ENCODE results near the gene SWAP70. TPM values are rescaled to one million over a fixed set of nuclear protein-coding genes. Genes with fewer than 3 reads are reported as not detected.
"Not testable (repeated sequence)": the region's sequence is repeated elsewhere in the genome, so short reads cannot be mapped to it uniquely, and the experiment has no call there.

Gene SWAP70
- total RNA-seq, 2 donors from 2014 or later, result 7.9 to 9.8 TPM

GRCh38 chr11:9688716-9689511 is 25.0 kb downstream of the SWAP70 start:
- no peaks in the 10 kb centered on the region for H3K36me3 Mint-ChIP-seq
- H3K9me3 Mint-ChIP-seq, result no peaks in the 10 kb centered on the region
- peaks cover 0 to 3% of the 10 kb centered on the region in 2 donors for H3K4me1 Mint-ChIP-seq (ENCODE audit: low read depth in 2 of 2)
- ATAC-seq (peak; percentile 80 to 87), DNase-seq (ENCODE audit: low spot score) (no peak)
- no peaks in the 10 kb centered on the region for H3K27me3 Mint-ChIP-seq
- no peak overlapping the region for H3K27ac Mint-ChIP-seq
- no peak overlapping the region for H3K4me3 Mint-ChIP-seq

GRCh38 chr11:9689721-9690120 is 25.8 kb downstream of the SWAP70 start:
- Mint-ChIP-seq H3K27me3 (no peaks in the 10 kb centered on the region), H3K4me1 (ENCODE audit: low read depth in 2 of 2) (peaks cover 0 to 4% of the 10 kb centered on the region in 2 donors), H3K27ac (no peak overlapping the region), H3K9me3 (no peaks in the 10 kb centered on the region), H3K36me3 (no peaks in the 10 kb centered on the region), H3K4me3 (no peak overlapping the region)
- DNase-seq (ENCODE audit: low spot score) (no peak), ATAC-seq (no peak)

- H3K27me3 Mint-ChIP-seq, result no peaks in the 10 kb centered on the region
- ATAC-seq (no peak), DNase-seq (ENCODE audit: low spot score) (no peak)
- no peak overlapping the region for H3K27ac Mint-ChIP-seq
- H3K9me3 Mint-ChIP-seq, result no peaks in the 10 kb centered on the region
- H3K36me3 Mint-ChIP-seq, result no peaks in the 10 kb centered on the region
- no peak overlapping the region for H3K4me3 Mint-ChIP-seq
- peaks cover 0 to 4% of the 10 kb centered on the region in 2 donors for H3K4me1 Mint-ChIP-seq (ENCODE audit: low read depth in 2 of 2)
Measured at GRCh38 chr11:9691865-9692264, 28.0 kb downstream of the SWAP70 start.

- no peak for DNase-seq (ENCODE audit: low spot score)
- Mint-ChIP-seq H3K4me3 (no peak overlapping the region), H3K36me3 (no peaks in the 10 kb centered on the region), H3K9me3 (no peaks in the 10 kb centered on the region), H3K27ac (no peak overlapping the region), H3K4me1 (ENCODE audit: low read depth in 2 of 2) (peaks cover 0 to 4% of the 10 kb centered on the region in 2 donors), H3K27me3 (no peaks in the 10 kb centered on the region)
- no peak for ATAC-seq
Measured at GRCh38 chr11:9692691-9693090, 28.8 kb downstream of the SWAP70 start.

GRCh38 chr11:9693801-9694553 is 30.1 kb downstream of the SWAP70 start:
- no peaks in the 10 kb centered on the region for H3K9me3 Mint-ChIP-seq
- H3K27ac Mint-ChIP-seq, result no peak overlapping the region
- no peaks in the 10 kb centered on the region for H3K36me3 Mint-ChIP-seq
- H3K27me3 Mint-ChIP-seq, result no peaks in the 10 kb centered on the region
- H3K4me1 Mint-ChIP-seq (ENCODE audit: low read depth in 2 of 2), result peaks cover 0 to 6% of the 10 kb centered on the region in 2 donors
- DNase-seq (ENCODE audit: low spot score), result no peak
- H3K4me3 Mint-ChIP-seq, result no peak overlapping the region
- ATAC-seq, result no peak

- H3K4me3 Mint-ChIP-seq; ATAC-seq; H3K36me3 Mint-ChIP-seq; H3K4me1 Mint-ChIP-seq (ENCODE audit: low read depth in 2 of 2); H3K9me3 Mint-ChIP-seq; DNase-seq (ENCODE audit: low spot score); H3K27ac Mint-ChIP-seq; H3K27me3 Mint-ChIP-seq: not testable (repeated sequence)
Measured at GRCh38 chr11:9695228-9695627, 31.4 kb downstream of the SWAP70 start.

GRCh38 chr11:9697766-9698165 is 33.9 kb downstream of the SWAP70 start:
- H3K4me1 Mint-ChIP-seq (ENCODE audit: low read depth in 2 of 2), result peaks cover 6 to 13% of the 10 kb centered on the region in 2 donors
- no peaks in the 10 kb centered on the region for H3K9me3 Mint-ChIP-seq
- no peak for ATAC-seq
- H3K27ac Mint-ChIP-seq, result no peak overlapping the region
- no peak for DNase-seq (ENCODE audit: low spot score)
- H3K36me3 Mint-ChIP-seq, result no peaks in the 10 kb centered on the region
- H3K27me3 Mint-ChIP-seq, result no peaks in the 10 kb centered on the region
- no peak overlapping the region for H3K4me3 Mint-ChIP-seq

GRCh38 chr11:9700105-9700801 is 36.4 kb downstream of the SWAP70 start:
- no peaks in the 10 kb centered on the region for H3K36me3 Mint-ChIP-seq

GRCh38 chr11:9701799-9702198 is 37.9 kb downstream of the SWAP70 start:
- no peaks in the 10 kb centered on the region for H3K27me3 Mint-ChIP-seq
- no peak overlapping the region for H3K4me3 Mint-ChIP-seq
- H3K36me3 Mint-ChIP-seq, result no peaks in the 10 kb centered on the region
- peaks cover 11 to 19% of the 10 kb centered on the region in 2 donors for H3K4me1 Mint-ChIP-seq (ENCODE audit: low read depth in 2 of 2)
- H3K27ac Mint-ChIP-seq, result no peak overlapping the region
- DNase-seq (ENCODE audit: low spot score), result no peak
- ATAC-seq, result no peak
- H3K9me3 Mint-ChIP-seq, result no peaks in the 10 kb centered on the region

More at GRCh38 chr11:9700105-9700801, 36.4 kb downstream of the SWAP70 start:
- no peak for ATAC-seq
- DNase-seq (ENCODE audit: low spot score), result no peak
- no peaks in the 10 kb centered on the region for H3K9me3 Mint-ChIP-seq
- H3K27ac Mint-ChIP-seq, result no peak overlapping the region
- H3K4me3 Mint-ChIP-seq, result no peak overlapping the region
- no peaks in the 10 kb centered on the region for H3K27me3 Mint-ChIP-seq
- peaks cover 11 to 19% of the 10 kb centered on the region in 2 donors for H3K4me1 Mint-ChIP-seq (ENCODE audit: low read depth in 2 of 2)

- no peak overlapping the region for H3K27ac Mint-ChIP-seq
- no peaks in the 10 kb centered on the region for H3K36me3 Mint-ChIP-seq
- H3K9me3 Mint-ChIP-seq, result no peaks in the 10 kb centered on the region
- peaks cover 11 to 19% of the 10 kb centered on the region in 2 donors for H3K4me1 Mint-ChIP-seq (ENCODE audit: low read depth in 2 of 2)
- no peak for DNase-seq (ENCODE audit: low spot score)
- no peak for ATAC-seq
- no peak overlapping the region for H3K4me3 Mint-ChIP-seq
- no peaks in the 10 kb centered on the region for H3K27me3 Mint-ChIP-seq
Measured at GRCh38 chr11:9703280-9703679, 39.4 kb downstream of the SWAP70 start.

- H3K4me1 Mint-ChIP-seq (ENCODE audit: low read depth in 2 of 2), result peaks cover 11 to 17% of the 10 kb centered on the region in 2 donors
- no peaks in the 10 kb centered on the region for H3K36me3 Mint-ChIP-seq
- no peaks in the 10 kb centered on the region for H3K9me3 Mint-ChIP-seq
- no peak for DNase-seq (ENCODE audit: low spot score)
- no peak for ATAC-seq
- no peak overlapping the region for H3K4me3 Mint-ChIP-seq
- H3K27me3 Mint-ChIP-seq, result no peaks in the 10 kb centered on the region
- H3K27ac Mint-ChIP-seq, result no peak overlapping the region
Measured at GRCh38 chr11:9704037-9704436, 40.2 kb downstream of the SWAP70 start.

- ATAC-seq (no peak), DNase-seq (ENCODE audit: low spot score) (no peak)
- no peaks in the 10 kb centered on the region for H3K9me3 Mint-ChIP-seq
- no peaks in the 10 kb centered on the region for H3K27me3 Mint-ChIP-seq
- peaks cover 11 to 16% of the 10 kb centered on the region in 2 donors for H3K4me1 Mint-ChIP-seq (ENCODE audit: low read depth in 2 of 2)
- no peaks in the 10 kb centered on the region for H3K36me3 Mint-ChIP-seq
- H3K4me3 Mint-ChIP-seq, result no peak overlapping the region
- H3K27ac Mint-ChIP-seq, result no peak overlapping the region
Measured at GRCh38 chr11:9704620-9705019, 40.7 kb downstream of the SWAP70 start.

GRCh38 chr11:9705361-9705760 is 41.5 kb downstream of the SWAP70 start:
- not testable (repeated sequence) for ATAC-seq, H3K4me3 Mint-ChIP-seq, H3K27ac Mint-ChIP-seq

GRCh38 chr11:9708544-9708943 is 44.7 kb downstream of the SWAP70 start:
- H3K9me3 Mint-ChIP-seq, result no peaks in the 10 kb centered on the region
- no peak overlapping the region for H3K4me3 Mint-ChIP-seq
- no peak overlapping the region for H3K27ac Mint-ChIP-seq
- no peak for DNase-seq (ENCODE audit: low spot score)
- ATAC-seq, result no peak
- no peaks in the 10 kb centered on the region for H3K27me3 Mint-ChIP-seq
- H3K36me3 Mint-ChIP-seq, result no peaks in the 10 kb centered on the region
- H3K4me1 Mint-ChIP-seq (ENCODE audit: low read depth in 2 of 2), result peaks cover 0 to 4% of the 10 kb centered on the region in 2 donors

More at GRCh38 chr11:9705361-9705760, 41.5 kb downstream of the SWAP70 start:
- not testable (repeated sequence) for H3K9me3 Mint-ChIP-seq; DNase-seq (ENCODE audit: low spot score); H3K36me3 Mint-ChIP-seq; H3K27me3 Mint-ChIP-seq
- H3K4me1 Mint-ChIP-seq (ENCODE audit: low read depth in 2 of 2), result peaks cover 11 to 16% of the 10 kb centered on the region in 2 donors
